Nephron (organoid): ENCODE results near the gene CTNNAL1.
A peak's percentile ranks its signal among the peaks of the same experiment; 100 is the strongest.
"Not testable (repeated sequence)": the region's sequence is repeated elsewhere in the genome, so short reads cannot be mapped to it uniquely, and the experiment has no call there.

ENCODE experiments used
- H3K27ac Mint-ChIP-seq, 3 experiments: 2 replicates each; pipeline ENCODE4 v1.8.0; 2020; ENCODE audit warnings: mixed read lengths in 3 of 3, mild to moderate bottlenecking in 2 of 3, moderate library complexity in 1 of 3
- H3K27me3 Mint-ChIP-seq: 2 replicates; pipeline ENCODE4 v1.8.0; 2021; ENCODE audit warnings: low read depth, mild to moderate bottlenecking, moderate library complexity, mixed read lengths
- H3K36me3 Mint-ChIP-seq: 2 replicates; pipeline ENCODE4 v1.8.0; 2020; ENCODE audit warnings: low read depth, mixed read lengths
- H3K4me1 Mint-ChIP-seq: 2 replicates; pipeline ENCODE4 v1.8.0; 2020; ENCODE audit warnings: mixed read lengths
- H3K4me3 Mint-ChIP-seq, 3 experiments: 2 replicates each; pipeline ENCODE4 v1.8.0; 2020; ENCODE audit warnings: mild to moderate bottlenecking in 3 of 3, mixed read lengths in 3 of 3, moderate library complexity in 2 of 3
- H3K9me3 Mint-ChIP-seq: 2 replicates; pipeline ENCODE4 v1.8.0; 2020; ENCODE audit warnings: mixed read lengths
- TF ChIP-seq, protein P1 (sequence below), 3 experiments: fragments of 200-600 bp; sonication (generic); IDR thresholded peaks; one replicate each; pipeline ENCODE4 v1.5.0; 2021; ENCODE audit warnings: antibody characterized with exemption in 3 of 3; ENCODE audit not compliant: unreplicated experiment in 3 of 3

Gene CTNNAL1, protein sequence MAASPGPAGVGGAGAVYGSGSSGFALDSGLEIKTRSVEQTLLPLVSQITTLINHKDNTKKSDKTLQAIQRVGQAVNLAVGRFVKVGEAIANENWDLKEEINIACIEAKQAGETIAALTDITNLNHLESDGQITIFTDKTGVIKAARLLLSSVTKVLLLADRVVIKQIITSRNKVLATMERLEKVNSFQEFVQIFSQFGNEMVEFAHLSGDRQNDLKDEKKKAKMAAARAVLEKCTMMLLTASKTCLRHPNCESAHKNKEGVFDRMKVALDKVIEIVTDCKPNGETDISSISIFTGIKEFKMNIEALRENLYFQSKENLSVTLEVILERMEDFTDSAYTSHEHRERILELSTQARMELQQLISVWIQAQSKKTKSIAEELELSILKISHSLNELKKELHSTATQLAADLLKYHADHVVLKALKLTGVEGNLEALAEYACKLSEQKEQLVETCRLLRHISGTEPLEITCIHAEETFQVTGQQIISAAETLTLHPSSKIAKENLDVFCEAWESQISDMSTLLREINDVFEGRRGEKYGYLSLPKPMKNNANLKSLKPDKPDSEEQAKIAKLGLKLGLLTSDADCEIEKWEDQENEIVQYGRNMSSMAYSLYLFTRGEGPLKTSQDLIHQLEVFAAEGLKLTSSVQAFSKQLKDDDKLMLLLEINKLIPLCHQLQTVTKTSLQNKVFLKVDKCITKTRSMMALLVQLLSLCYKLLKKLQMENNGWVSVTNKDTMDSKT

DNA sequence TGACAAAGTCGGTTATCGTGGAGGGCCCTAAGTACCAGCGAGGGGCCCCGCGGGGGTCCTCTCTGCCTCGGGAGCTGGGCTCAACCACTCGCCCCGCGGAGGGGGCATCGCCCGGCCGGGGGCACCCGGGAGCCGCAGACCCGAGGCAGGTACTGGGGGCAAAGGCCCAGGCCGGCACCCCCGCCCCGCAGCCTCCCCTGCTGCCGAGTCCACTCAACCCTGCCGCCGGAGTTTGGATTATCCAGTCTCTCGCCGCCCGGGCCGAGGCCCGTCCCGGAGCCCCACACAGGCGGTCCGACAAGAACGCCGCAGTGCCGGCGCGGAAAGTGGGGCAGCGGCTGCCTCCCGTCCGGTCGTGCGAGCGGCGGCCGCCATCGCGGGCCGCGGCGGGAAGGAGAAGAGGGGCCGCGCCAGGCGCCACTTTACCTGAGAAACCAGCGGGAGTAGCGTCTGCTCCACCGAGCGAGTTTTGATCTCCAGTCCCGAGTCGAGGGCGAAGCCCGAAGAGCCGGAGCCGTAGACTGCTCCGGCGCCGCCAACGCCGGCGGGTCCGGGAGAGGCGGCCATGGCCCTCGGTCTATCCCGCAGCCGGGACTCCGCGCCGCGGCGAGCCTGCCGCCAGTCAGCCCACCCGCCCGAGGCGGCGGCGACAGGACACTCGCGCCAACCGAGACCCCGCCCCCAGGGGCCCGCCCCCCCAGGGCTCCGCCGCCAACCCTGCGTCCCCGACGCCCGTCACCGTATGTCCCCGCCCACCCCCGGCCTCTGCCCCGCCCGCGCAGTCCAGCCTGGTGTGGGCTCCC is at the start of gene CTNNAL1:
Gene CTNNAL1, minus strand, starts transcription at position 624 of the 803 bp plus-strand sequence. Its CDS starts 57 bp downstream, at position 567.
- Mint-ChIP-seq H3K27ac (peak within 1 kb of the TSS; percentile 96 to 99 (median 96)), H3K9me3 (no peaks in the 10 kb centered on the region), H3K4me1 (peaks cover 43% of the 10 kb centered on the region), H3K4me3 (peak within 1 kb of the TSS; percentile 95 to 97 (median 97)), H3K27me3 (no peaks in the 10 kb centered on the region), H3K36me3 (peaks cover 9% of the 10 kb centered on the region)
- TF ChIP-seq, protein P1, sequence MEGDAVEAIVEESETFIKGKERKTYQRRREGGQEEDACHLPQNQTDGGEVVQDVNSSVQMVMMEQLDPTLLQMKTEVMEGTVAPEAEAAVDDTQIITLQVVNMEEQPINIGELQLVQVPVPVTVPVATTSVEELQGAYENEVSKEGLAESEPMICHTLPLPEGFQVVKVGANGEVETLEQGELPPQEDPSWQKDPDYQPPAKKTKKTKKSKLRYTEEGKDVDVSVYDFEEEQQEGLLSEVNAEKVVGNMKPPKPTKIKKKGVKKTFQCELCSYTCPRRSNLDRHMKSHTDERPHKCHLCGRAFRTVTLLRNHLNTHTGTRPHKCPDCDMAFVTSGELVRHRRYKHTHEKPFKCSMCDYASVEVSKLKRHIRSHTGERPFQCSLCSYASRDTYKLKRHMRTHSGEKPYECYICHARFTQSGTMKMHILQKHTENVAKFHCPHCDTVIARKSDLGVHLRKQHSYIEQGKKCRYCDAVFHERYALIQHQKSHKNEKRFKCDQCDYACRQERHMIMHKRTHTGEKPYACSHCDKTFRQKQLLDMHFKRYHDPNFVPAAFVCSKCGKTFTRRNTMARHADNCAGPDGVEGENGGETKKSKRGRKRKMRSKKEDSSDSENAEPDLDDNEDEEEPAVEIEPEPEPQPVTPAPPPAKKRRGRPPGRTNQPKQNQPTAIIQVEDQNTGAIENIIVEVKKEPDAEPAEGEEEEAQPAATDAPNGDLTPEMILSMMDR (IDR thresholded peaks at IDR 0.05; ENCODE audit: unreplicated experiment in 3 of 3), result no peak

DNA sequence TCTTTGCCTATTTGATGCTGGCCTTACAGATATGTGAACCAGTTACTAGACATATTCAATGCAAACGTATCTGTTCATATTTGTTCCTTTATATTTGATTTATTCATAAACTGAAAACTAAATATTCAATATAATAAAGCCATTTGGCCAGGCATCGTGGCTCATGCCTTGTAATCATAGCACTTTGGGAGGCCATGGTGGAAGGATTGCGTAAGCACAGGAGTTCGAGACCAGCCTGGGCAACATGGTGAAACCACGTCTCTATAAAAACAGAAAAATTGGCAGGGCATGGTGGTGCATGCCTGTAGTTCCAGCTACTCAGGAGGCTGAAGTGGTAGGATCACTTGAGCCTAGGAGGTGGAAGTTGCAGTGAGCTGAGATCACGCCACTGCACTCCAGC is 49.2 kb upstream of the CTNNAL1 start:
- no peaks in the 10 kb centered on the region for H3K9me3 Mint-ChIP-seq
- no peaks in the 10 kb centered on the region for H3K27me3 Mint-ChIP-seq
- no peak overlapping the region for H3K4me3 Mint-ChIP-seq
- TF ChIP-seq, protein P1 (IDR thresholded peaks at IDR 0.05; ENCODE audit: unreplicated experiment in 3 of 3), result no peak
- peaks cover 57% of the 10 kb centered on the region for H3K36me3 Mint-ChIP-seq
- no peaks in the 10 kb centered on the region for H3K4me1 Mint-ChIP-seq
- H3K27ac Mint-ChIP-seq, result no peak overlapping the region

DNA sequence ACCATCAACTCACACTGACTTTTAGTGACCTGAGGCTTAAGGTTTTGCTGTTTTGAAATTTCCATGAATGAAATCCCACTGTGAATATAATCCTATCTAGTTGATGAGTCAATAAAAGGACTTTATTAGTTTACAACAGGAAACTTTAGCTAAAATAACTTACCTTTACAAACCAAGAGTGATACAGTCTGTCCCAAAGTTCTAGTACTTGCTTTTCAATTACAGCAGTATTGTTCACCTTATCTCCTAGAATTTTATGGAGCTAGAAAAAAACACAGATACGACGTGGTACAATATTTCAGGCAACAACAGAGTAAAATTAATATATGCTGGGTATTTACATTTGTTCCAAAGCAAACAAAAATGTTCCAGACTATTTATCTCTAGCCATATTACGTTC is 46.9 kb upstream of the CTNNAL1 start:
- no peak overlapping the region for H3K27ac Mint-ChIP-seq
- TF ChIP-seq, protein P1 (IDR thresholded peaks at IDR 0.05; ENCODE audit: unreplicated experiment in 3 of 3), result no peak
- no peaks in the 10 kb centered on the region for H3K4me1 Mint-ChIP-seq
- H3K9me3 Mint-ChIP-seq, result no peaks in the 10 kb centered on the region
- no peak overlapping the region for H3K4me3 Mint-ChIP-seq
- peaks cover 64% of the 10 kb centered on the region for H3K36me3 Mint-ChIP-seq
- no peaks in the 10 kb centered on the region for H3K27me3 Mint-ChIP-seq

DNA sequence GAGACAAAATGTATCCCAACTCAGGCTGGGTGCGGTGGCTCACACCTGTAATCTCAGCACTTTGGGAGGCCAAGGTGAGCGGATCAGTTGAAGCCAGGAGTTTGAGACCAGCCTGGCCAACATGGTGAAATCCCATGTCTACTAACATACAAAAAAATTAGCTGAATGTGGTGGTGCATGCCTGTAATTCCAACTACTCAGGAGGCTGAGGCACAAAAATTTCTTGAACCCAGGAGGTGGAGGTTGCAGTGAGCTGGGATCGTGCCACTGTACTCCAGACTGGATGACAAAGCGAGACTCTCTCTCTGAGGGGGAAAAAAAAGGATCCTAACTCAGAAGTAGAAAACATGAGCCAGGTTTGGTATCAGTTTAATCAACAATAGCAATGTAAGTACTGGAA is 39.8 kb upstream of the CTNNAL1 start:
- H3K9me3 Mint-ChIP-seq, H3K27me3 Mint-ChIP-seq: not testable (repeated sequence)

DNA sequence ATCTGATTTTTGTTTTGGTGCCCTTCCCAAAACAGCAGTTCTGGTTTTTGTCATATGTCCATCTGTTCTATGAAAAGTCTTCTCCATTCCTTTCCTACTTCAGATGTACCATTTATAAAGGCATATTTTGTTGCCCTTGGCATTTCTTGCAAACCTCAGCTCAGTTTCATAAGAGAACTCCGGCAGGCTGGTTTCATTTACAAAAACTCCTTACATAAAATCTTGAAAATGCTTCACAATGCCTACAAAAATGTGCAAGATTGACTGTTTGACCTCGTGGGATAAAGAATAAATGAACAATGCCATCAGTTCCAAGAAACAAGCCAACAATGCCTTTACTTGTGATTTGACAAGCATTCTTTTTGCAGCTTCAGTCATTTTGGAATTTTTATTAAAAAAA is 39.1 kb upstream of the CTNNAL1 start:
- Mint-ChIP-seq H3K9me3 (no peaks in the 10 kb centered on the region), H3K27ac (no peak overlapping the region), H3K4me3 (no peak overlapping the region), H3K36me3 (peaks cover 81% of the 10 kb centered on the region), H3K27me3 (no peaks in the 10 kb centered on the region), H3K4me1 (no peaks in the 10 kb centered on the region)
- TF ChIP-seq, protein P1 (IDR thresholded peaks at IDR 0.05; ENCODE audit: unreplicated experiment in 3 of 3), result no peak

More for the DNA sequence above, 39.8 kb upstream of the CTNNAL1 start:
- peaks cover 84% of the 10 kb centered on the region for H3K36me3 Mint-ChIP-seq
- not testable (repeated sequence) for H3K4me1 Mint-ChIP-seq, H3K4me3 Mint-ChIP-seq, H3K27ac Mint-ChIP-seq

DNA sequence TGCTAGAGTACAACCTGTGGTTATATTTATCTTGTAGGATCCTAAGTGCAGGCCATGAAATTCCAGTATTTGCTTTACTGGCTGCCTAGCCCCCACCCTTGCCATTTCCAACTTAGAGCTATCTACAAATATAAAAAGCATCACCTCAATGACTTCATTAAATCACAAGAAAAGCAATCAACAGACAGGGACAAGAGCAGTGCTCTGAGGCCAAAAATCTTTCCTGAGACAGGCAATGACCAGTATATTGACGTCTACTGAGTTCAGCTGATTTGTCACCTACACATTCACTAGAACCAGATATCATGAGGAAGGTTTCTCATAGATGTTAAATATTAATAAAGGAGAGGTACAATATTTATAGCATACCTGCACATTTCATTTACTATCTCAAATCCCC is 38.4 kb upstream of the CTNNAL1 start:
- no peak overlapping the region for H3K4me3 Mint-ChIP-seq
- H3K9me3 Mint-ChIP-seq, result no peaks in the 10 kb centered on the region
- no peaks in the 10 kb centered on the region for H3K4me1 Mint-ChIP-seq
- peaks cover 80% of the 10 kb centered on the region for H3K36me3 Mint-ChIP-seq
- no peaks in the 10 kb centered on the region for H3K27me3 Mint-ChIP-seq
- H3K27ac Mint-ChIP-seq, result no peak overlapping the region
- TF ChIP-seq, protein P1 (IDR thresholded peaks at IDR 0.05; ENCODE audit: unreplicated experiment in 3 of 3), result no peak
